OCI-LY7 (cell line): ENCODE results near the gene PRCD. TPM values are rescaled to one million over a fixed set of nuclear protein-coding genes. Genes with fewer than 3 reads are reported as not detected.
A peak's percentile ranks its signal among the peaks of the same experiment; 100 is the strongest.

Experiments used
- Bru-seq: library from RNA; stranded (reverse); fragments of 400-500 nt; gene quantifications from one replicate; lab custom pipeline; 2021; lab: Mats Ljungman, UMichigan
- BruChase-seq, 2 experiments: library from RNA; stranded (reverse); fragments of 400-500 nt; gene quantifications; one replicate each; lab custom pipeline; 2021; lab: Mats Ljungman, UMichigan
- BruUV-seq: library from RNA; stranded (reverse); fragments of 400-500 nt; replicated peaks from 2 replicates; lab custom pipeline; 2021; lab: Mats Ljungman, UMichigan
- CTCF ChIA-PET: fragments of 300-600 bp; sonication (Branson Sonifier 250); formaldehyde crosslinking; loops from one replicate; lab custom pipeline; 2022; ENCODE audit warnings: antibody characterized with exemption; ENCODE audit not compliant: unreplicated experiment; lab: Charles Lee
- POLR2A ChIA-PET: fragments of 300-600 bp; sonication (Branson Sonifier 250); formaldehyde crosslinking; loops from one replicate; lab custom pipeline; 2022; ENCODE audit warnings: antibody characterized with exemption; lab: Charles Lee
- DNase-seq: peaks from one replicate; pipeline ENCODE4 v3.0.0-alpha.2; 2015; ENCODE audit warnings: low spot score
- H2AFZ ChIP-seq: fragments of 200-600 bp; sonication (generic), shearing (Covaris generic); 2 replicates; pipeline ENCODE4 v1.6.1; 2014; ENCODE audit warnings: mild to moderate bottlenecking, antibody characterized with exemption, low read length, moderate library complexity
- H3K27ac ChIP-seq: fragments of 200-600 bp; sonication (generic); 2 replicates; pipeline ENCODE4 v1.5.1; 2014; ENCODE audit warnings: mixed run types, low read depth, mild to moderate bottlenecking, moderate library complexity, low read length, inconsistent platforms; ENCODE audit not compliant: poor library complexity, severe bottlenecking
- H3K36me3 ChIP-seq: fragments of 200-600 bp; sonication (generic); 2 replicates; pipeline ENCODE4 v1.6.1; 2014; ENCODE audit warnings: mild to moderate bottlenecking, antibody characterized with exemption, low read length, moderate library complexity, mixed read lengths; ENCODE audit not compliant: insufficient read depth
- H3K4me1 ChIP-seq: fragments of 200-600 bp; sonication (generic); 2 replicates; pipeline ENCODE4 v1.5.1; 2014; ENCODE audit warnings: mild to moderate bottlenecking, low read length; ENCODE audit not compliant: insufficient read depth, poor library complexity, severe bottlenecking
- H3K4me2 ChIP-seq: fragments of 200-600 bp; sonication (generic); 2 replicates; pipeline ENCODE4 v1.6.1; 2014; ENCODE audit warnings: mild to moderate bottlenecking, low read length
- H3K4me3 ChIP-seq: fragments of 200-600 bp; sonication (generic); 2 replicates; pipeline ENCODE4 v1.5.1; 2014; ENCODE audit warnings: mild to moderate bottlenecking, low read depth, low read length; ENCODE audit not compliant: poor library complexity, severe bottlenecking
- H3K79me2 ChIP-seq: fragments of 200-600 bp; sonication (generic); 2 replicates; pipeline ENCODE4 v1.6.1; 2016; ENCODE audit warnings: low read depth, mild to moderate bottlenecking, low read length, moderate library complexity, mixed read lengths; ENCODE audit not compliant: insufficient read depth
- H3K9me2 ChIP-seq: fragments of 200-600 bp; sonication (generic); 2 replicates; pipeline ENCODE4 v1.6.1; 2016; ENCODE audit warnings: mild to moderate bottlenecking, low read length, mixed read lengths; ENCODE audit not compliant: insufficient read depth
- H3K9me3 ChIP-seq: fragments of 200-600 bp; sonication (generic); 2 replicates; pipeline ENCODE4 v1.6.1; 2014; ENCODE audit warnings: mild to moderate bottlenecking, mixed run types, low read length, mixed read lengths
- H4K20me1 ChIP-seq: fragments of 200-600 bp; sonication (generic); 2 replicates; pipeline ENCODE4 v1.6.1; 2014; ENCODE audit warnings: mild to moderate bottlenecking, antibody characterized with exemption, low read length, moderate library complexity, mixed read lengths; ENCODE audit not compliant: insufficient read depth
- EZH2phosphoT487 ChIP-seq: fragments of 200-600 bp; sonication (generic); IDR thresholded peaks from 2 replicates; pipeline ENCODE4 v1.6.1; 2018; ENCODE audit warnings: low read depth, borderline replicate concordance, mild to moderate bottlenecking, mixed run types, antibody characterized with exemption, low read length, moderate library complexity, mixed read lengths
- intact Hi-C: fragments of 100-400 bp; cut with micrococcal nuclease; formaldehyde crosslinking; loops from one replicate; pipeline ENCODE4 v1.10.0; 2022; ENCODE audit not compliant: unreplicated experiment
- long read RNA-seq: library from polyadenylated mRNA; stranded (forward); transcript quantifications from one replicate; pipeline ENCODE4 v2.0.0, GENCODE V29; 2022
- total RNA-seq, 2 experiments: library from RNA; depleted of rRNA in 1 of 2; stranded (reverse); fragments of >200 nt in 1 of 2; shearing (Covaris generic) in 1 of 2; gene quantifications; 2 replicates each; pipeline ENCODE4 v1.2.3, GENCODE V29; 2014 to 2022
- TF ChIP-seq, protein P1 (sequence below): fragments of 200-600 bp; sonication (generic); conservative IDR thresholded peaks from 2 replicates; pipeline ENCODE4 v1.5.1; 2014; ENCODE audit warnings: mild to moderate bottlenecking, antibody characterized with exemption, low read length, moderate library complexity, mixed read lengths

Gene PRCD, protein sequence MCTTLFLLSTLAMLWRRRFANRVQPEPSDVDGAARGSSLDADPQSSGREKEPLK
- 5.7 and 6.3 TPM in 2 replicates for total RNA-seq (2014; rRNA removed; shearing (Covaris generic))
- total RNA-seq (2022), result 11.7 and 15.9 TPM in 2 replicates
- percentile 38 among the genes with signal in this experiment for Bru-seq, nascent RNA
- BruChase-seq, experiment 1, labeled RNA remaining after a 6-hour chase, result percentile 50 among the genes with signal in this experiment
- percentile 46 among the genes with signal in this experiment for BruChase-seq, experiment 2, labeled RNA remaining after a 2-hour chase
- long read RNA-seq, partial matches to known transcripts, result 0 of 24 reads
- long read RNA-seq, other reads (novel, unspliced or antisense), result 24 of 24 reads

DNA sequence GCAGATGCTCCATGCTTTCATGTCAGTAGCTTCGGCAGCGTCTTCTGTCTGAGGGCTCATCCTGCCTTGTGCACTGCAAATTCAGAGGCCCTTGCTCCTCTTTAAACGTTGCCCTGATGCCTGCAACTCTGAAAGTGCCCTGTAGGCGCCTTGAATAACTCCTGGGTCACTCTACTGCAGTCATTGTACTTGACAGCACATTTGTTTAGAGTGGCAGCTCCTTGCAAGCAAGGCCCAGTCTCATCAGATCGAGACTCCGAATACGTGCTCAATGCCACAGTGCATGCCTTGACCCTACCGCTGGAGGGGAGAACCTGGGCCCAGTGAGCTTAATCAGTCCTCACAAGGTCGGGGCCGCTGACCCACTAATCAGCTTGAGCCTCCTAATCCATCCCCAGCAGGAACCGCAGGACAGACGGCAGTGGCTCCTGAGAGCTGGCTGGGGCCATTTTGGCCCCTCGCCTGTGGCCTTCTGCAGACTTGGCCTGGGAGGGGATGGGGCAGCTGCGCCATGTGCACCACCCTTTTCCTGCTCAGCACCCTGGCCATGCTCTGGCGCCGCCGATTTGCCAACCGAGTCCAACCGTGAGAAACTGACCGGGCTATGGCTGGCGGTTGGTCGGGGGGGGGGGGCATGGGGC is at the start of gene PRCD:
Gene PRCD, plus strand, starts transcription at position 414 of the 641 bp plus-strand sequence. Its CDS starts 98 bp downstream, at position 512.
- BruUV-seq, result no TSS peak

DNA sequence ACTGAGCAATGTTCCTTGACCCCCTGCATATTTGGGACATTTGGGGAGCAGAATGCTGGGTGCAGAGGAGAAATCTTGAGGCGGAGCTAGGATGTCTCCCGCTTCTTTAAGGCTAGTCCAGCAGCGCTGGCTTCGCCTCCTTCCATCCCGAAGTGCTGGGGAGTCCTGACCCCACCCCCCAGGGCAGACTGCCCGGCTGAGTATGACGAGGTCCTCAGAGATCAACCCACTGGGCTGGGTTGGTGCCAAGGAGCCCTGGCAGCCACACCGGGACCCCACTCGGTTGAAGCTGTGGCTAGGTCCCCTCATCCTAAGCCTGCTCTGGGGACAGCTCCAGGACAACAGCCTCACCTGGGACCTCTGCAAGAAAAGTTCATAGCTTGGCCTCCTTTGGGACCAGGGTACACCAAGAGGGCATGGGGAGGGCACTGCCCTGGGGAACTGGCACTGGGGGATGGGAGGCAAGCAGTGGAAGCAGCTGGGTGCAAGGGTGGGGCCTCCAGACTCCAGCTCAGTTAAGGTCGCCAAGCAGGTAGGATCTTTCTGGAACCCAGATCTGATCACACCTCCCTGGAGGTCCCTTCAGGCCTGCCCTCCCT is 49.6 kb upstream of the PRCD start:
- no peak overlapping the region for H2AFZ ChIP-seq
- no peaks in the 10 kb centered on the region for H3K9me2 ChIP-seq
- no peak for TF ChIP-seq EZH2phosphoT487
- TF ChIP-seq, protein P1, sequence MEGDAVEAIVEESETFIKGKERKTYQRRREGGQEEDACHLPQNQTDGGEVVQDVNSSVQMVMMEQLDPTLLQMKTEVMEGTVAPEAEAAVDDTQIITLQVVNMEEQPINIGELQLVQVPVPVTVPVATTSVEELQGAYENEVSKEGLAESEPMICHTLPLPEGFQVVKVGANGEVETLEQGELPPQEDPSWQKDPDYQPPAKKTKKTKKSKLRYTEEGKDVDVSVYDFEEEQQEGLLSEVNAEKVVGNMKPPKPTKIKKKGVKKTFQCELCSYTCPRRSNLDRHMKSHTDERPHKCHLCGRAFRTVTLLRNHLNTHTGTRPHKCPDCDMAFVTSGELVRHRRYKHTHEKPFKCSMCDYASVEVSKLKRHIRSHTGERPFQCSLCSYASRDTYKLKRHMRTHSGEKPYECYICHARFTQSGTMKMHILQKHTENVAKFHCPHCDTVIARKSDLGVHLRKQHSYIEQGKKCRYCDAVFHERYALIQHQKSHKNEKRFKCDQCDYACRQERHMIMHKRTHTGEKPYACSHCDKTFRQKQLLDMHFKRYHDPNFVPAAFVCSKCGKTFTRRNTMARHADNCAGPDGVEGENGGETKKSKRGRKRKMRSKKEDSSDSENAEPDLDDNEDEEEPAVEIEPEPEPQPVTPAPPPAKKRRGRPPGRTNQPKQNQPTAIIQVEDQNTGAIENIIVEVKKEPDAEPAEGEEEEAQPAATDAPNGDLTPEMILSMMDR, result no peak
- ChIA-PET POLR2A (interaction anchor here (1.5 to 6.3 kb wide), 2 partner anchors 8 to 9 kb away, joined by 9 to 50 read pairs; no protein-coding TSS in a partner anchor), CTCF (interaction anchor here (0.6 to 1.3 kb wide), 3 partner anchors 9 to 635 kb away, joined by 3 to 5 read pairs (median 3); partner anchors contain the start of gene WBP2)
- no peaks in the 10 kb centered on the region for H3K9me3 ChIP-seq
- H3K27ac ChIP-seq, result peak overlapping the region; percentile 83
- peaks cover 75% of the 10 kb centered on the region for H3K4me1 ChIP-seq
- H3K36me3 ChIP-seq, result peaks cover 12% of the 10 kb centered on the region
- intact Hi-C loops, result loop anchor here (10.0 kb wide), 2 partner anchors 225 to 955 kb away; partner anchors contain the start of gene UBALD2
- no peaks in the 10 kb centered on the region; the same call in 1 of the 2 replicates for H3K79me2 ChIP-seq
- H4K20me1 ChIP-seq, result no peaks in the 10 kb centered on the region
- DNase-seq, result no peak
- BruUV-seq, result no TSS peak
- H3K4me2 ChIP-seq, result no peak overlapping the region
- H3K4me3 ChIP-seq, result no peak overlapping the region

More for the DNA sequence above, at the start of gene PRCD:
- CTCF ChIA-PET, result interaction anchor here (1.2 kb wide), 1 partner anchor 12 kb away, joined by 4 read pairs; no protein-coding TSS in a partner anchor
- intact Hi-C loops, result no loop called here
- TF ChIP-seq, protein P1, result peak; percentile 51; the same call in 1 of the 2 replicates
- no peak for TF ChIP-seq EZH2phosphoT487
- Histone ChIP-seq H3K36me3 (no peaks in the 10 kb centered on the region), H3K4me2 (no peak within 1 kb of the TSS), H2AFZ (0 out of 2 replicates have a peak within 1 kb of the TSS, but pooled peaks have one; percentile 25), H3K9me3 (no peaks in the 10 kb centered on the region), H3K27ac (no peak within 1 kb of the TSS), H3K79me2 (no peaks in the 10 kb centered on the region), H3K4me1 (peaks cover 7% of the 10 kb centered on the region), H3K4me3 (no peak within 1 kb of the TSS), H3K9me2 (no peaks in the 10 kb centered on the region), H4K20me1 (no peaks in the 10 kb centered on the region)
- peak; percentile 30 for DNase-seq
- POLR2A ChIA-PET, result interaction anchor here (1.5 kb wide), 1 partner anchor 11 kb away, joined by 8 read pairs; no protein-coding TSS in a partner anchor
